Caco-2 (cell line): ENCODE results near the gene TMEM273. TPM values are rescaled to one million over a fixed set of nuclear protein-coding genes. Genes with fewer than 3 reads are reported as not detected.

Experiments used
- BruUV-seq: library from RNA; stranded (reverse); fragments of 400-500 nt; replicated peaks from 2 replicates; lab custom pipeline; 2021; lab: Mats Ljungman, UMichigan
- CTCF ChIA-PET: fragments of 300-600 bp; sonication (Branson Sonifier 250); formaldehyde crosslinking; loops from one replicate; lab custom pipeline; 2022; ENCODE audit warnings: antibody characterized with exemption; lab: Charles Lee
- POLR2A ChIA-PET: fragments of 300-600 bp; sonication (Branson Sonifier 250); formaldehyde crosslinking; loops from one replicate; lab custom pipeline; 2022; ENCODE audit warnings: antibody characterized with exemption; lab: Charles Lee
- DNase-seq, 2 experiments: peaks; one replicate each; pipeline versions ENCODE4 v3.0.0 to v3.0.0-alpha.2; 2020 to 2022
- H3K27me3 ChIP-seq: replicated peaks from 2 replicates; pipeline ENCODE4 v1.6.0; 2011; ENCODE audit warnings: low read length; ENCODE audit not compliant: control insufficient read depth, insufficient read depth
- H3K36me3 ChIP-seq: 2 replicates; pipeline ENCODE4 v1.5.1; 2011; ENCODE audit warnings: low read length; ENCODE audit not compliant: control insufficient read depth, insufficient read depth
- H3K4me1 ChIP-seq: fragments of 250-450 bp; sonication (Bioruptor Pico); 2 replicates; pipeline ENCODE4 v1.5.1; 2020; ENCODE audit warnings: mild to moderate bottlenecking
- H3K4me3 ChIP-seq: 2 replicates; pipeline ENCODE4 v1.5.1; 2011; ENCODE audit warnings: low read depth, mild to moderate bottlenecking, control low read depth, low read length
- H3K9me3 ChIP-seq: fragments of 250-450 bp; sonication (Bioruptor Pico); 2 replicates; pipeline ENCODE4 v1.5.1; 2020; ENCODE audit warnings: mild to moderate bottlenecking, moderate library complexity
- H3K27ac Mint-ChIP-seq: one replicate; pipeline ENCODE4 v1.8.0; 2022; ENCODE audit warnings: mixed read lengths; ENCODE audit not compliant: unreplicated experiment
- H3K27me3 Mint-ChIP-seq: one replicate; pipeline ENCODE4 v1.8.0; 2022; ENCODE audit warnings: mixed read lengths; ENCODE audit not compliant: insufficient read depth, unreplicated experiment
- H3K36me3 Mint-ChIP-seq: one replicate; pipeline ENCODE4 v1.8.0; 2022; ENCODE audit warnings: mild to moderate bottlenecking, mixed read lengths; ENCODE audit not compliant: insufficient read depth, unreplicated experiment
- H3K4me1 Mint-ChIP-seq: one replicate; pipeline ENCODE4 v1.8.0; 2022; ENCODE audit warnings: low read depth, mixed read lengths; ENCODE audit not compliant: unreplicated experiment
- H3K4me3 Mint-ChIP-seq: one replicate; pipeline ENCODE4 v1.8.0; 2022; ENCODE audit warnings: mild to moderate bottlenecking, moderate library complexity, mixed read lengths; ENCODE audit not compliant: unreplicated experiment
- H3K9me3 Mint-ChIP-seq: one replicate; pipeline ENCODE4 v1.8.0; 2022; ENCODE audit warnings: mixed read lengths; ENCODE audit not compliant: unreplicated experiment
- intact Hi-C: fragments of 100-400 bp; cut with micrococcal nuclease; formaldehyde crosslinking; loops from one replicate; pipeline ENCODE4 v1.10.0; 2022; ENCODE audit not compliant: unreplicated experiment
- total RNA-seq: library from RNA; stranded (reverse); gene quantifications from 2 replicates; pipeline ENCODE4 v1.2.3, GENCODE V29; 2022
- TF ChIP-seq, protein P1 (sequence below), 2 experiments: fragments of 200-600 bp in 1 of 2; IDR thresholded peaks; 1 replicate in 1 of 2; 2 replicates in 1 of 2; pipeline versions ENCODE4 v1.5.1 to v1.8.0; 2011 to 2022; ENCODE audit warnings: antibody characterized with exemption in 1 of 2, control low read depth in 1 of 2, inconsistent platforms in 1 of 2, low read depth in 1 of 2, low read length in 1 of 2, mild to moderate bottlenecking in 1 of 2, moderate library complexity in 1 of 2; ENCODE audit not compliant: insufficient read depth in 1 of 2, severe bottlenecking in 1 of 2, unreplicated experiment in 1 of 2

Gene TMEM273
- total RNA-seq, 1 experiment from 2014 or later, result not detected

DNA sequence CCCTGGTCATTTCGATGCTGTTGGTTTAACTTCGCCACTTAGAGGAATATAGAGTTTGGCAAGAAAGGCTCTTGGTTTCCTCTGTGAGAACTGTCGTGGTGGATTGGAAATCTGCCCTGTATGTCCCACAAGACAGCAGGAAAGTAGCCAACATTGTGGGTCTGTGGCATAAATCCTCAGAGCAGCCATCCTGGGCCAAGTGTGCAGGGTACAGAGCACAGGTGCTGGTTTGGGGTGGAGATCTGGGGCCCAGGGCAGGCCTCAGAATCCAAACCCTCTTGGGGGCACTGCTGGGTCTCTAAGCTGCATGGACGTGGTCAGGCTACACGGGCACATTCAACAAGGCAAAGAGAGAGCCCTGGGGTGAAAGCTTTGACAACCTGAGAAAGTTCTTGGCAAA lies 39.2 kb upstream of the TMEM273 start:
- TF ChIP-seq, protein P1, sequence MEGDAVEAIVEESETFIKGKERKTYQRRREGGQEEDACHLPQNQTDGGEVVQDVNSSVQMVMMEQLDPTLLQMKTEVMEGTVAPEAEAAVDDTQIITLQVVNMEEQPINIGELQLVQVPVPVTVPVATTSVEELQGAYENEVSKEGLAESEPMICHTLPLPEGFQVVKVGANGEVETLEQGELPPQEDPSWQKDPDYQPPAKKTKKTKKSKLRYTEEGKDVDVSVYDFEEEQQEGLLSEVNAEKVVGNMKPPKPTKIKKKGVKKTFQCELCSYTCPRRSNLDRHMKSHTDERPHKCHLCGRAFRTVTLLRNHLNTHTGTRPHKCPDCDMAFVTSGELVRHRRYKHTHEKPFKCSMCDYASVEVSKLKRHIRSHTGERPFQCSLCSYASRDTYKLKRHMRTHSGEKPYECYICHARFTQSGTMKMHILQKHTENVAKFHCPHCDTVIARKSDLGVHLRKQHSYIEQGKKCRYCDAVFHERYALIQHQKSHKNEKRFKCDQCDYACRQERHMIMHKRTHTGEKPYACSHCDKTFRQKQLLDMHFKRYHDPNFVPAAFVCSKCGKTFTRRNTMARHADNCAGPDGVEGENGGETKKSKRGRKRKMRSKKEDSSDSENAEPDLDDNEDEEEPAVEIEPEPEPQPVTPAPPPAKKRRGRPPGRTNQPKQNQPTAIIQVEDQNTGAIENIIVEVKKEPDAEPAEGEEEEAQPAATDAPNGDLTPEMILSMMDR (IDR thresholded peaks at IDR 0.05; ENCODE audit: insufficient read depth in 1 of 2, low read depth in 1 of 2, low read length in 1 of 2, severe bottlenecking in 1 of 2, unreplicated experiment in 1 of 2), result no peak
- no peaks in the 10 kb centered on the region for H3K9me3 Mint-ChIP-seq
- H3K27me3 Mint-ChIP-seq, result peaks cover 24% of the 10 kb centered on the region
- CTCF ChIA-PET, result interaction anchor here (0.6 kb wide), 1 partner anchor 53 kb away, joined by 3 read pairs; no protein-coding TSS in a partner anchor
- no peak for DNase-seq
- H3K27me3 ChIP-seq, result 0 out of 2 replicates have a peak, but pooled peaks cover 2% of the 10 kb centered on the region
- no peak overlapping the region for H3K4me3 Mint-ChIP-seq
- no peak overlapping the region for H3K4me3 ChIP-seq
- H3K4me1 ChIP-seq, result no peaks in the 10 kb centered on the region
- no TSS peak for BruUV-seq
- no peak overlapping the region for H3K27ac Mint-ChIP-seq
- no peaks in the 10 kb centered on the region for H3K9me3 ChIP-seq
- H3K4me1 Mint-ChIP-seq, result no peaks in the 10 kb centered on the region
- H3K36me3 ChIP-seq, result no peaks in the 10 kb centered on the region
- intact Hi-C loops, result loop anchor here (10.0 kb wide), 1 partner anchor 287 kb away; no protein-coding TSS in a partner anchor
- no peaks in the 10 kb centered on the region for H3K36me3 Mint-ChIP-seq
- POLR2A ChIA-PET, result no interaction called here

DNA sequence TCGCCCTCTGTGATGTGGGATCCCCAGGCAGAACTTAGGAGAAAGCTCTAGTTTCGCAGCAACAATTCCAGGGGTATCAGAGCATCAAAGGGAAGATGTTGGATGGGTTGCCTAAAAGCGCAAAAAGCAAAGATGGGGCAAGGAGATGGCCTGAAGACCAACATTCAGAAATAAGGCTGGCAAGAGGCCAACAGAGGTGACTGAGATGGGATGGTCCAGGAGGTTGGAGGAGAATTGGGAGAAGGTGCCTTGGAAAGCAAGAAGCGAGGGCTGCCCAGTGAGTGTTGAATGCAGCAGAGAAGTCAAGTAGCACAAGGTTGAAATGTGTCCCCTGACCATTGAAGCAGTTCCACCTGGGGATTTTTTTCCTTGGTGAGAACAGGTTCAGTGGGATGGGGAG lies 38.4 kb upstream of the TMEM273 start:
- TF ChIP-seq, protein P1 (IDR thresholded peaks at IDR 0.05; ENCODE audit: insufficient read depth in 1 of 2, low read depth in 1 of 2, low read length in 1 of 2, severe bottlenecking in 1 of 2, unreplicated experiment in 1 of 2), result no peak
- Mint-ChIP-seq H3K36me3 (no peaks in the 10 kb centered on the region), H3K9me3 (no peaks in the 10 kb centered on the region), H3K4me1 (no peaks in the 10 kb centered on the region), H3K4me3 (no peak overlapping the region), H3K27ac (no peak overlapping the region), H3K27me3 (peaks cover 24% of the 10 kb centered on the region)
- DNase-seq, result no peak
- Histone ChIP-seq H3K36me3 (no peaks in the 10 kb centered on the region), H3K4me3 (no peak overlapping the region), H3K4me1 (no peaks in the 10 kb centered on the region), H3K9me3 (no peaks in the 10 kb centered on the region), H3K27me3 (0 out of 2 replicates have a peak, but pooled peaks cover 2% of the 10 kb centered on the region)
- intact Hi-C loops, result loop anchor here (10.0 kb wide), 1 partner anchor 288 kb away; no protein-coding TSS in a partner anchor
- POLR2A ChIA-PET, result no interaction called here
- BruUV-seq, result no TSS peak
- CTCF ChIA-PET, result no interaction called here

DNA sequence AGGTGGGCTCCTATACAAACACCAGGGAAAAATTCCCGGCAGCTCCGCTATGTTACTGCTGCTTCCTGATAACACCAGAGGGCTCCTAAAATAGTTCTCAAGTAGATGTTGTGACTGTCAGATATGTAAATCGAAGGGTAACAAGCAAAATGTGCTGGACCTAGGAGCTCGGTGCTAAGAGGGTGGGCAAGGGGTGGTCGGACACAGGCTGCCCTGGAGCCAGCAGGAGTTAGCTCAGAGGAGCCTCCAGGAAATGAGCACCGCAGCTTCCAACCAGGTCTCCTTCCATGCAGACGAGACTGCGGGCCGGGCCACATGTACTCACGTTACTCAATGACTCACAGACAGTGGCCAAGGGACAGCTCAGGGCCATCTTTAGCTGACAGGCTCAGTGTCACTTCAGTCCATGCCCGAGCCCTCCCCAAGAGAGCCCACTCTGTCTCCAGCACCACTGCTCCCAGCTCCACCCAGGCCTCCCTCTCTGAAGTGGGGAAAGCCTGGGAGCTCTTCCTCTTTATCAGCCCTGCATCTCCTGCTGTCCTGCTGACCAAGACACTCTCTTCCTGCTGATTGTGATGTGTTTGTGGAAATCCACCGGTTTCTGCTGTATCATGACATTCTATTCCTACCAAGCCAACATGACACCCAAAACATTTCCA lies 37.2 kb upstream of the TMEM273 start:
- CTCF ChIA-PET, result no interaction called here
- no peak overlapping the region for H3K27ac Mint-ChIP-seq
- Histone ChIP-seq H3K36me3 (no peaks in the 10 kb centered on the region), H3K4me3 (no peak overlapping the region), H3K27me3 (0 out of 2 replicates have a peak, but pooled peaks cover 2% of the 10 kb centered on the region), H3K4me1 (no peaks in the 10 kb centered on the region), H3K9me3 (no peaks in the 10 kb centered on the region)
- no peaks in the 10 kb centered on the region for H3K9me3 Mint-ChIP-seq
- POLR2A ChIA-PET, result no interaction called here
- no peaks in the 10 kb centered on the region for H3K4me1 Mint-ChIP-seq
- no peak for DNase-seq
- BruUV-seq, result no TSS peak
- no peak overlapping the region for H3K4me3 Mint-ChIP-seq
- TF ChIP-seq, protein P1 (IDR thresholded peaks at IDR 0.05; ENCODE audit: insufficient read depth in 1 of 2, low read depth in 1 of 2, low read length in 1 of 2, severe bottlenecking in 1 of 2, unreplicated experiment in 1 of 2), result no peak
- no peaks in the 10 kb centered on the region for H3K36me3 Mint-ChIP-seq
- peaks cover 20% of the 10 kb centered on the region for H3K27me3 Mint-ChIP-seq
- intact Hi-C loops, result loop anchor here (10.0 kb wide), 1 partner anchor 289 kb away; no protein-coding TSS in a partner anchor
